GM20431 (cell line): ENCODE measurements around the gene KREMEN2.
"Not testable (repeated sequence)": the region's sequence is repeated elsewhere in the genome, so short reads cannot be mapped to it uniquely, and the experiment has no call there.

Experiments
- in situ Hi-C: fragments of 300-500 bp; cut with MseI, MboI; formaldehyde crosslinking; loops from one replicate; pipeline ENCODE4 v1.15.0; 2020; ENCODE audit warnings: low sequenced_read_pairs; ENCODE audit not compliant: unreplicated experiment

Gene KREMEN2

GRCh38 chr16:2937170-2937569 is 26.9 kb upstream of the KREMEN2 start:
- in situ Hi-C loops = no loop called here

- in situ Hi-C loops = no loop called here
Measured at GRCh38 chr16:2938206-2938605, 25.9 kb upstream of the KREMEN2 start.

DNA sequence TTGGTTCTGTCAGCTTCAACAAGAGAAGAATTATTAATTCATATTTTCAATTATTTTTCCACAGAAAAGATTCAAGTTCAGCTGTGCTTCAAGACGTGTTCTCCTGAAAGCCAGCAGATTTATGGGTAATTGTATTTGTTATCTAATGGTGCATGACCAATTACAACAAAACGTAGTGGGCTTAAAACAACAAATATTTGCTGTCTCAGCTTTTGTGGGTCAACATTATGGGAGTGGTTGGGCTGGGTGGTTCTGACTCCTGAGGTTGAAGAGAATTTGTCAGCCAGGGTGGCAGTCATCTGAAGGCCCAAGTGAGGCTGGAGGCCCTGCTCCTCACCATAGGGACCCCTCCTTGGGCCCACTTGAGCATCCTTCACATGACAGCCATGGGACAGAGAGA is 24.1 kb upstream of the KREMEN2 start:
- in situ Hi-C loops = no loop called here

GRCh38 chr16:2942045-2942444 is 22.0 kb upstream of the KREMEN2 start:
- in situ Hi-C loops = no loop called here

- in situ Hi-C loops = not testable (repeated sequence)
Measured at GRCh38 chr16:2943716-2944115, 20.4 kb upstream of the KREMEN2 start.

GRCh38 chr16:2946649-2947048 is 17.4 kb upstream of the KREMEN2 start:
- in situ Hi-C loops = no loop called here

DNA sequence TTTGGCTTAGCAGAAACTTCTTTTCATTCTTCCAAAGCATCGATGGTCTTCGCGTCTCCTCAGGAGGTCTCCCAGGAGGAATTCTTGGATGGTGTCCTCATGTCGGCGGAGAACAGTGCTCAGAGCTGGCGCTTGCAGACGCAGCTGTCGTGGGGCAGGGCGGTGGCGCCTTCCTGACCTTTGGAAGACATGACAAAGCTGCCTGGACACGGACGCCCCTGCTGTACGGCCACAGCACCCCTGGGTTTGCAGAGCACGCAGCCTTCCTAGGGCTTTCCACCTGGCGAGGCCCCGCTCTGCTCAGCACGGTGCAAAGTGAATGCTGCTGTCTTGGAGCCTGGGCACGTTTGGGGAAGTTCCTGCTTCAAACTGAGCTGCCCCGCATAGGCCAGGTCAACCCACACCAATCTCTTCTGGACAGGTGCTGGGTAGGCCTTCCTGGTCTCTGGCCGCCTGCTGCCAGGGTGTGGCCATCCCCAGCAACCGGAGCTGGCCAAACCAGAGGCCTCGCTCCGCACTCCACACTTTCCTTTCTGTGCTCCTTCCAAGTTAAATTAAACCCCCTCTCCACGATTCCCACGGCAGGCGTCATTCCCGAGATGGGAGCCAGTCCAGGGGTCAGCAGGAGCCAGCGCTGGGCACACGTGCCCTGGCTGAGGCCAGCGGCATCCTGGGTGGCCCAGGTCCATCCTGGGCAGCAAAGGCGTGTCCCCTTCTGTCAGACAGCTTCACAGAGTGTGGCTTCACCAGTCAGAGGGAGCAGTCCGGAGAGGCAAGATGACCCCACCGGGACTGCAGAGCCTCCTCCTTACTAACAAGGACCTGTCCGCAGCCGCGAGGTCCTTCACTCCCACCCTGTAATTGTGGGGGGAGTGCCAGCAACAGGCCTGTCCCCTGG is 15.0 kb upstream of the KREMEN2 start:
- in situ Hi-C loops = no loop called here

GRCh38 chr16:2949705-2950352 is 14.2 kb upstream of the KREMEN2 start:
- in situ Hi-C loops = no loop called here

DNA sequence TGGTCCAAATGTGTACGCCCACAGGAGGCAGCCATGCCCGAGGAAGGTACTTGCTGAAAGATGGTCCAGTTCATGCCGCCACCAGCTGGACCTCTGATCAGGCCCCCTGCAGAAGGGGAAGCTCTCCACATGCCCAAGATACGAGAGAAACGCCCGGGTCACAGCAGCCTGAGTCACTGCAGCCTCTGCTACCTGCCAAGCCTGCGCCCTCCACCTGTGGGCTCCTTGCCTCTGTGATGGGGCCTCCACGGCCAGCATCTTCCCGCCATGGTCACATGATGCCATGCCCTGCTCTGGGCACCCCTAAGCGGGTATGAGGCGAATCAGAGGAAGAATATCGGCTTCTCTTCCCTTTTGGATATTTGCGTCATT is 13.7 kb upstream of the KREMEN2 start:
- in situ Hi-C loops = no loop called here

DNA sequence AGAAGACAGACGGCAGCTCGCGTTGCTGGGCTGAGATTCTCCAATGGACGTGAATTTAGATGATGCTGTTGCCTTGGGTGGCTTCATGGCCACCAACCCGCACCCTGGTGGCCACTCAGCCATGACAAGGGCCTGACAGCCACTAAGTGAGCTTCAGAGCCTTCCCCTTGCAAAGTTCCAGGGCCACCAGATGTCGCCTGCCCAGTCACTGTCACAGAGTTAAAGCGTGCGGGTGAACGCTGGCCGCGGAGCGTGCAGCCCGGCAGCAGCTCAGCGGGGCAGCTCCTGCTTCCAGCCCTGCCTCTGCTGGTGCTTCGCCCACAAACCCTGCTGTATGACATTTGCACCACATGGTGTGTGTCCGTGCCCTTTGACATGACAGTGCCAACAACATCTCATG is 13.3 kb upstream of the KREMEN2 start:
- in situ Hi-C loops = no loop called here

DNA sequence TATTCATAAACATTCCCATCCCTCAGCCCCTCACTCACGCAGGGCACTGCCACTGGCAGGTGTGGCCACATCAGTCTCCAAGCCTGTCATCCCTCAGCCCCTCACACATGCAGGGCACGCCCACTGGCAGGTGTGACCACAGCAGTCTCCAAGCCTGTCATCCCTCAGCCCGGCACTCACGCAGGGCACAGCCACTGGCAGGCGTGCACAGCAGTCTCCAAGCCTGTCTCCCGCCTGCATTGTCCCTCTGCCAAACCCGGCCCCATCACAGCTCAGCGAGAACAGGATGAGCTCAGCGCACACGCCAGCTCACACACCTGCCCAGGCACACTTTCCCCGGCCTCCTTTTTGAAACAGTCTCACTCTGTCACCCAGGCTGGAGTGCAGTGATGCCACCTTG is 11.4 kb upstream of the KREMEN2 start:
- in situ Hi-C loops = no loop called here

- in situ Hi-C loops = no loop called here
Measured at GRCh38 chr16:2953706-2954627, 10.1 kb upstream of the KREMEN2 start.

DNA sequence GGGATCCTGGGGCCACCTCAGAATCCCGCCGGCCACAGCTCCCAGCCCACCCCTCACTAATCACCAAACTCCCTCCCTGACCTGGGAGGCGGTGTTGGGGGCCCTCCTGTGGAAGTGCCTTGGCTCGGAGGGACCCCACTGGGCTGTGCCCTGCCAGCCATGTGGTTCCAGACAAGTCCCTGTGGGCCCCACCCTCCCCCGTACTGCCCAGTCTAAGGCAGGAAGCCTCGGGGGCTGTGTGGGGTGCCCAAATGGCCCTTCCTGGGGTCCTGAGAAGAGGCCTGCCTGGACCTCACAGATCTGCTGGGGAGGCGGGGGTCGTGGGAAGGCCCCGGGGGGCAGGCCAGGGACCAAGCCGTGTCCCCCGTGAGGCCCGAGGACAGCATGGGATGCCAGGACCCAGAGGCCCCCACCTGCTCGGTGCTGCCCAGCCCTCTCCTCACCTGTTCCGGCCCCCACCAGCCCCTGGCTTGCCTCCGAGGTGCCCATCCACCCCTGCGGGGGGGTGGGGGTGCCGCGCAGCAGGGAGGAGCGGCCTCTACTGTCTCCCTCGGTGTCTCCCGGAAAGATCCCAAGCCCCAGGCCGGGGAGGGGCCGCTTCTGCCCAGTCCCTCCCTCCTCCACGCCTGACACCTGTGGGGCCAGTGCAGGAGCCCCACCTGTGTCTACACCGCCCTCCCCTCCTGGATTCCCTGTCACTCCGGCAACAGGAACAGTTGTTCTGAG is 9.3 kb upstream of the KREMEN2 start:
- in situ Hi-C loops = no loop called here

GRCh38 chr16:2955438-2955778 is 8.7 kb upstream of the KREMEN2 start:
- in situ Hi-C loops = no loop called here

DNA sequence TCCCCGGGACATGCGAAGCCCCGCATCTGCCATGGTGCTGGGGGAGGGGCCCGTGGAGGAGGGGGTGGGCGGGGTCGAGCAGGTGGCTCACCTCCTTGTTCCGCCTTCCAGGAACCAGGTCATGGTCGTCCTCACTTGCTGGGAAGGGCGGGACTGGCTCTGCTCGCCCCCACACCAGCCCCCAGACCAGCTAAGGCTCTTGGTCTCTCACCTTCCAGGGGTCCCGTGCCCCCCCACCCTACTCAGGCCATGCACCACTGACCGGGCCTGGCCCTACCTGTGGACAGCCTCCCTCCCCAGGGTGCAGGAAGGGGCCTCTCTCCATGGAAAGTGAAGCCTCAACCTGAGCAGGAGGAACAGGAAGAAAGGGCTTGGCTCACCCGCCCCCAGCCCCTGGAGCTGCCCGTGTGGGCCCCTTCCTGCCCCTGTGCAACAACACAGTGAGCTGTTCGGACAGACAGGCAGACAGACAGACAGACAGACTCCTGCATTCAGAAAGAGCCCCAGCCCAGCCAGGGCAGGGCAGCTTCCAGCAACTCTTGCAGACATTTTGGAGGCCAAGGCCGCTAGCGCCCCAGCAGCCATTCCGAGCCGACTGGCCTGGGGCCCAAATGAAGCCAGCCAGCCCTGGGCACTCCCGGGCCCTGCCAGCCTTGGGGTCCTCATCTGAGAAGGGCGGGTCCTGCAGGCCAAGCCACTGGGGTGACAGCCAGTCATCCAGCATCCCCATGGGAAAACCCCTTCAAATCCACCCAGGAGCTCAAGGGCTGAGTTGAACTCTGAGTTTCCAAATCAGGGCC is 8.1 kb upstream of the KREMEN2 start:
- in situ Hi-C loops = no loop called here

GRCh38 chr16:2956579-2956956 is 7.5 kb upstream of the KREMEN2 start:
- in situ Hi-C loops = no loop called here

DNA sequence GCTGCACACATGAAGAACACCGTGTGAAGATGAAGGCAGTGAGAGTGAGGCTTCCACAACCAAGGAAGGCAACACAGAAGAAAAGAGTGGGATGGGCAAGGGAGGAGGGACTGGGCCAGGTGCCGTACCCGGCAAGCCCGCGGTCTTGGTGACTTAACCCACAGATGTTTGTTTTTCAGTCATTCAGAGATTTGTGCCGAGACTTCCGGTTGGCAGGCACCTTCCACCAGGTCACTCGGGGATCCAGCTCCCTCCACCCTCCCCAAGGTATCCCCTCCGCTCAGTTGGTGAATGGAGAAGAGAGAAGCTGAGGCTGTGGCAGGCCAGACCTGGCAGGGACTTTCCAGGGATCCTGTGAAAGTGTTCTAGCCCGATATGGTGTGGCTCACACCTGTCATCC is 4.9 kb upstream of the KREMEN2 start:
- in situ Hi-C loops = no loop called here

DNA sequence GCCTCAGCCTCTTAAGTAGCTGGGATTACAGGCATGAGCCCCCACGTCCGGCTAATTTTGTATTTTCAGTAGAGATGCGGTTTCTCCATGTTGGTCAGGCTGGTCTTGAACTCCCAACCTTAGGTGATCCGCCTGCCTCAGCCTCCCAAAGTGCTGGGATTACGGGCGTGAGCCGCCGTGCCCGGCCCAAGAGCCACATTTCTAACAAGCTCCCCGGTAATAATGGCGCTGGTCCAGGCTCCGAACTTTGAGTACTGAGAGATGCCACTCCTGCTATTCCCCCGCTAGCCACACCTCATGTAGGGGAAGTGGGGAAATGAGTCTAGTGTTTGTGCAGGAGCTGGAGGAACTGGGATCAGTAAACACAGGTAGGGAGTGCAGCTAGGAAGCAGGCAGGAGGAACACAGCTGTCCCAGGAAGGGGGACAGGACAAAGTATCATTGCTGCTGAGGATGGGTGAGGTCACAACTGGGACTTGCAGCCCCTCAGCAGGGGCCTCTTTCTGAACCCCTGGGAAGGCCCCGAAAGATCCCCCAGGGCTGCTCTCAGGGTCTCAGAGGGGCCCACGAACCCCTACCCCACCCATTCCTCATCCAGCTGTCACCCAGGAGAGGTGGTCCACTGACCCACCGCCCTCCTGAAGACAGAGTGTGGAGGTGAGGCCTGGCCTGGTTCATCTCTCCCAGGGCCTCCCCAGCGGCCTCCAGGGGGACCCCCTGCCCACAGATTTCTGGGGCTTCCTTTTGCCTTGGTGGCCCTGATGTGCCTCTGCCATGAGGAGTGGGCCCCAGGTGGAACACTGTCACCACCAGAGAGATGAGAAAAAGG is 3.7 kb upstream of the KREMEN2 start:
- in situ Hi-C loops = no loop called here
